Suprapubic skin (tissue), 4 donors: ENCODE results near the gene PRKAR2A. TPM values are rescaled to one million over a fixed set of nuclear protein-coding genes. Genes with fewer than 3 reads are reported as not detected.
"Not testable (repeated sequence)": the region's sequence is repeated elsewhere in the genome, so short reads cannot be mapped to it uniquely, and the experiment has no call there.

Experiments
- DNase-seq, 2 donors: peaks; one replicate each; pipeline ENCODE4 v3.0.0-alpha.2; 2019; ENCODE audit warnings: low spot score in 2 of 2
- H3K27ac ChIP-seq: fragments of 200-600 bp; sonication (generic); one replicate; pipeline ENCODE4 v1.5.1; 2019
- H3K27me3 ChIP-seq: fragments of 200-600 bp; sonication (generic); one replicate; pipeline ENCODE4 v1.5.1; 2019
- H3K36me3 ChIP-seq: fragments of 200-600 bp; sonication (generic); one replicate; pipeline ENCODE4 v1.5.1; 2019
- H3K4me1 ChIP-seq: fragments of 200-600 bp; sonication (generic); one replicate; pipeline ENCODE4 v1.5.1; 2019
- H3K4me3 ChIP-seq: fragments of 200-600 bp; sonication (generic); one replicate; pipeline ENCODE4 v1.5.1; 2019; ENCODE audit warnings: mild to moderate bottlenecking
- H3K9me3 ChIP-seq: fragments of 200-600 bp; sonication (generic); one replicate; pipeline ENCODE4 v1.5.1; 2019
- CTCF ChIP-seq, 2 donors: fragments of 200-600 bp in 1 of 2; fragments of 450-650 bp in 1 of 2; sonication (generic) in 1 of 2; IDR thresholded peaks; one replicate each; pipeline ENCODE4 v1.5.1; 2016 to 2019; ENCODE audit warnings: antibody characterized with exemption in 2 of 2, mild to moderate bottlenecking in 1 of 2, moderate library complexity in 1 of 2
- EP300 ChIP-seq: sonication (generic); formaldehyde crosslinking; IDR thresholded peaks from one replicate; pipeline ENCODE4 v1.6.1; 2017; ENCODE audit warnings: antibody characterized with exemption
- POLR2A ChIP-seq, 2 donors: fragments of 450-650 bp; IDR thresholded peaks; one replicate each; pipeline ENCODE4 v1.6.1; 2017; ENCODE audit warnings: antibody characterized with exemption in 2 of 2, mild to moderate bottlenecking in 2 of 2, moderate library complexity in 2 of 2
- POLR2AphosphoS5 ChIP-seq, 3 donors: sonication (generic); formaldehyde crosslinking; IDR thresholded peaks; one replicate each; pipeline ENCODE4 v1.6.1; 2017; ENCODE audit warnings: antibody characterized with exemption in 3 of 3
- WGBS: methylation state at CpG from one replicate; pipeline ENCODE4 v1.1.5; 2018; 5-methylcytosine and 5-hydroxymethylcytosine counted together
- total RNA-seq, 4 donors: library from RNA; depleted of rRNA; stranded (reverse); fragments of >200 nt; gene quantifications; one replicate each; pipeline ENCODE4 v1.1.0, GENCODE V29; 2016

The PRKAR2A gene
- total RNA-seq, 4 donors from 2014 or later: 24.9 to 34.5 (median 29.5) TPM

- Histone ChIP-seq H3K4me1 (no peaks in the 10 kb centered on the region), H3K27ac (no peak overlapping the region), H3K4me3 (no peak overlapping the region), H3K27me3 (no peaks in the 10 kb centered on the region), H3K9me3 (no peaks in the 10 kb centered on the region), H3K36me3 (peaks cover 23% of the 10 kb centered on the region)
- no peak for DNase-seq
- TF ChIP-seq CTCF (IDR thresholded peaks at IDR 0.05): no peak
- no peak for TF ChIP-seq EP300
- TF ChIP-seq POLR2A (IDR thresholded peaks at IDR 0.05): no peak
- TF ChIP-seq POLR2AphosphoS5 (IDR thresholded peaks at IDR 0.05): no peak
- 79% methylated on average over 1 of the region's 1 CpG for whole genome bisulfite sequencing
Observed at GRCh38 chr3:48788544-48789162, 59.0 kb downstream of the PRKAR2A start.

- Histone ChIP-seq H3K27me3 (no peaks in the 10 kb centered on the region), H3K4me1 (no peaks in the 10 kb centered on the region), H3K36me3 (peaks cover 42% of the 10 kb centered on the region), H3K9me3 (no peaks in the 10 kb centered on the region), H3K27ac (no peak overlapping the region), H3K4me3 (no peak overlapping the region)
- WGBS: 87% methylated on average over 4 of the region's 4 CpGs
- TF ChIP-seq POLR2AphosphoS5 (IDR thresholded peaks at IDR 0.05): no peak
- no peak for TF ChIP-seq CTCF (IDR thresholded peaks at IDR 0.05)
- no peak for TF ChIP-seq POLR2A (IDR thresholded peaks at IDR 0.05)
- TF ChIP-seq EP300: no peak
- DNase-seq: no peak
Observed at GRCh38 chr3:48784426-48785120, 63.1 kb downstream of the PRKAR2A start.

- no peaks in the 10 kb centered on the region for H3K4me1 ChIP-seq
- H3K36me3 ChIP-seq: peaks cover 43% of the 10 kb centered on the region
- no peaks in the 10 kb centered on the region for H3K27me3 ChIP-seq
- no peaks in the 10 kb centered on the region for H3K9me3 ChIP-seq
- WGBS: 95% methylated on average over 6 of the region's 6 CpGs
- no peak for TF ChIP-seq CTCF (IDR thresholded peaks at IDR 0.05)
- TF ChIP-seq POLR2A (IDR thresholded peaks at IDR 0.05): no peak
- TF ChIP-seq POLR2AphosphoS5 (IDR thresholded peaks at IDR 0.05): no peak
- no peak for TF ChIP-seq EP300
- no peak for DNase-seq
- H3K27ac ChIP-seq: no peak overlapping the region
- H3K4me3 ChIP-seq: no peak overlapping the region
Observed at GRCh38 chr3:48783304-48783703, 64.4 kb downstream of the PRKAR2A start.

- Histone ChIP-seq H3K4me1 (no peaks in the 10 kb centered on the region), H3K27me3 (no peaks in the 10 kb centered on the region), H3K36me3 (peaks cover 43% of the 10 kb centered on the region), H3K27ac (no peak overlapping the region), H3K4me3 (no peak overlapping the region), H3K9me3 (no peaks in the 10 kb centered on the region)
- no peak for TF ChIP-seq CTCF (IDR thresholded peaks at IDR 0.05)
- TF ChIP-seq POLR2A (IDR thresholded peaks at IDR 0.05): no peak
- no peak for TF ChIP-seq POLR2AphosphoS5 (IDR thresholded peaks at IDR 0.05)
- no peak for TF ChIP-seq EP300
- DNase-seq: no peak
Observed at GRCh38 chr3:48782046-48782445, 65.6 kb downstream of the PRKAR2A start.

GRCh38 chr3:48778565-48778964 is 69.1 kb downstream of the PRKAR2A start:
- not testable (repeated sequence) for H3K4me1 ChIP-seq, H3K9me3 ChIP-seq, DNase-seq, H3K27me3 ChIP-seq, H3K27ac ChIP-seq, H3K4me3 ChIP-seq
- 96% methylated on average over 8 of the region's 8 CpGs for WGBS
- peaks cover 34% of the 10 kb centered on the region for H3K36me3 ChIP-seq
